GM12878 (cell line): ENCODE measurements around the gene HTR7. TPM values are rescaled to one million over a fixed set of nuclear protein-coding genes. Genes with fewer than 3 reads are reported as not detected.

Experiments used
- ATAC-seq: fragments of 200-7000 bp; cut with Tn5 transposase; 3 replicates; pipeline ENCODE4 v1.9.1; 2020; ENCODE audit warnings: mild to moderate bottlenecking, moderate library complexity
- BruUV-seq: library from RNA; stranded (reverse); fragments of 400-500 nt; replicated peaks from 2 replicates; lab custom pipeline; 2021; lab: Mats Ljungman, UMichigan
- CTCF ChIA-PET: fragments of 300-600 bp; sonication (Branson Sonifier 250); formaldehyde crosslinking; extraction: SDS; loops from one replicate; lab custom pipeline; 2021; ENCODE audit warnings: inconsistent platforms; lab: Yijun Ruan, JAX
- POLR2A ChIA-PET: fragments of 350-600 bp; formaldehyde crosslinking; extraction: SDS; loops from one replicate; lab custom pipeline; 2021; ENCODE audit warnings: inconsistent platforms; lab: Charles Lee
- RAD21 ChIA-PET: fragments of 300-600 bp; sonication (Branson Sonifier 250); formaldehyde crosslinking; loops from one replicate; lab custom pipeline; 2023; ENCODE audit warnings: antibody characterized with exemption; ENCODE audit not compliant: unreplicated experiment; lab: Charles Lee
- SMC1A ChIA-PET: fragments of 300-600 bp; sonication (Branson Sonifier 250); formaldehyde crosslinking; loops from one replicate; lab custom pipeline; 2023; ENCODE audit not compliant: unreplicated experiment, uncharacterized antibody; lab: Charles Lee
- DNase-seq: peaks from one replicate; pipeline ENCODE4 v3.0.0-alpha.2; 2011; ENCODE audit warnings: low read depth, low spot score
- FAIRE-seq: peaks from 3 replicates; lab custom pipeline; 2011; peaks lifted over from hg19 to GRCh38; lab: Jason Lieb, UNC
- H2AFZ ChIP-seq: 2 replicates; pipeline ENCODE4 v1.6.0; 2011; ENCODE audit warnings: low read depth, low read length, control low read depth; ENCODE audit not compliant: control insufficient read depth
- H3K27ac ChIP-seq: 2 replicates; pipeline ENCODE4 v1.5.1; 2011; ENCODE audit warnings: control low read depth; ENCODE audit not compliant: control insufficient read depth, insufficient read depth
- H3K27me3 ChIP-seq, 2 experiments: replicated peaks in 1 of 2; 2 replicates each; pipeline versions ENCODE4 v1.6.0 to v1.6.1; 2011; ENCODE audit warnings: low read length in 1 of 2; ENCODE audit not compliant: control insufficient read depth in 2 of 2, insufficient read depth in 2 of 2
- H3K36me3 ChIP-seq, 2 experiments: 2 replicates each; pipeline ENCODE4 v1.5.1; 2011; ENCODE audit warnings: low read length in 1 of 2; ENCODE audit not compliant: control insufficient read depth in 2 of 2, insufficient read depth in 2 of 2
- H3K4me1 ChIP-seq: 2 replicates; pipeline ENCODE4 v1.6.1; 2011; ENCODE audit warnings: mild to moderate bottlenecking, low read length, moderate library complexity, mixed read lengths; ENCODE audit not compliant: control insufficient read depth, insufficient read depth
- H3K4me2 ChIP-seq: 2 replicates; pipeline ENCODE4 v1.6.0; 2011; ENCODE audit warnings: control low read depth; ENCODE audit not compliant: control insufficient read depth, insufficient read depth
- H3K4me3 ChIP-seq: fragments of 200-600 bp; sonication (generic); 2 replicates; pipeline ENCODE4 v1.5.1; 2016
- H3K79me2 ChIP-seq: 2 replicates; pipeline ENCODE4 v1.6.0; 2011; ENCODE audit warnings: low read length; ENCODE audit not compliant: control insufficient read depth, insufficient read depth
- H3K9ac ChIP-seq: 2 replicates; pipeline ENCODE4 v1.8.0; 2011; ENCODE audit warnings: low read length, control low read depth, mixed read lengths; ENCODE audit not compliant: control insufficient read depth, insufficient read depth
- H3K9me3 ChIP-seq: replicated peaks from 3 replicates; pipeline ENCODE4 v1.5.1; 2011; ENCODE audit warnings: mild to moderate bottlenecking, low read length; ENCODE audit not compliant: control insufficient read depth, insufficient read depth
- H4K20me1 ChIP-seq: 2 replicates; pipeline ENCODE4 v1.6.0; 2011; ENCODE audit not compliant: control insufficient read depth, insufficient read depth
- BHLHE40 ChIP-seq, 2 experiments: fragments of 450-650 bp in 1 of 2; IDR thresholded peaks; 2 replicates each; pipeline ENCODE4 v1.6.1; 2011 to 2017; ENCODE audit warnings: low read depth in 2 of 2, borderline replicate concordance in 1 of 2, improper control_type of control experiment in 1 of 2, low read length in 1 of 2, mild to moderate bottlenecking in 1 of 2
- EZH2 ChIP-seq: IDR thresholded peaks from 2 replicates; pipeline ENCODE4 v1.6.1; 2012; ENCODE audit warnings: low read depth, mild to moderate bottlenecking, control low read depth, inconsistent platforms, low read length, borderline replicate concordance; ENCODE audit not compliant: control insufficient read depth
- FOXK2 ChIP-seq: fragments of 450-650 bp; IDR thresholded peaks from 2 replicates; pipeline ENCODE4 v1.6.1; 2017; ENCODE audit warnings: mild to moderate bottlenecking, moderate library complexity
- HSF1 ChIP-seq: fragments of 150-350 bp; IDR thresholded peaks from 2 replicates; pipeline ENCODE4 v1.6.1; 2014; ENCODE audit warnings: mild to moderate bottlenecking, low read depth, low read length
- KDM1A ChIP-seq: fragments of 200-600 bp; sonication (generic); IDR thresholded peaks from 2 replicates; pipeline ENCODE4 v1.6.1; 2016; ENCODE audit warnings: borderline replicate concordance
- MYB ChIP-seq: fragments of 150-350 bp; IDR thresholded peaks from 2 replicates; pipeline ENCODE4 v1.6.1; 2014; ENCODE audit warnings: mild to moderate bottlenecking, low read depth, low read length, borderline replicate concordance
- MYC ChIP-seq: IDR thresholded peaks from 2 replicates; pipeline ENCODE4 v1.6.1; 2011; ENCODE audit warnings: mild to moderate bottlenecking, low read length, moderate library complexity, inconsistent platforms; ENCODE audit not compliant: insufficient read depth, insufficient replicate concordance, insufficient read length, severe bottlenecking
- PML ChIP-seq: IDR thresholded peaks from 2 replicates; pipeline ENCODE4 v1.6.1; 2012; ENCODE audit warnings: low read length, inconsistent platforms
- POLR2AphosphoS5 ChIP-seq: IDR thresholded peaks from 2 replicates; pipeline ENCODE4 v1.6.1; 2011; ENCODE audit warnings: mild to moderate bottlenecking, low read length, inconsistent platforms
- TCF3 ChIP-seq: IDR thresholded peaks from 2 replicates; pipeline ENCODE4 v1.6.1; 2012; ENCODE audit warnings: low read depth, mild to moderate bottlenecking, low read length, borderline replicate concordance; ENCODE audit not compliant: insufficient read depth
- ZNF217 ChIP-seq: fragments of 450-650 bp; IDR thresholded peaks from 2 replicates; pipeline ENCODE4 v1.6.1; 2017; ENCODE audit warnings: antibody characterized with exemption, mild to moderate bottlenecking
- WGBS: methylation state at CpG from one replicate; pipeline ENCODE4 v1.1.6; 2016; ENCODE audit warnings: low lambda C conversion rate; ENCODE audit not compliant: insufficient replicate concordance, insufficient coverage; ENCODE audit errors: missing lambda C conversion rate; 5-methylcytosine and 5-hydroxymethylcytosine counted together
- in situ Hi-C: fragments of 300-500 bp; cut with MboI; formaldehyde crosslinking; loops from 9 replicates; pipeline ENCODE4 v1.14.3; 2018; ENCODE audit warnings: mixed read lengths
- intact Hi-C: fragments of 100-400 bp; cut with micrococcal nuclease; formaldehyde crosslinking; loops from one replicate; pipeline ENCODE4 v1.14.2; 2022; ENCODE audit not compliant: unreplicated experiment
- polyA plus RNA-seq, 11 experiments: library from polyadenylated mRNA; depleted of rRNA in 4 of 11; unstranded in 6 of 11; stranded (reverse) in 5 of 11; fragments of >200 nt; fragmentation: Nextera tagmentation in 4 of 11; fragmentation: Illumina TruSeq in 1 of 11; extraction: Ambion mirVana in 4 of 11; extraction: Trizol in 1 of 11; gene quantifications; 1 replicate in 1 of 11; 2 replicates in 10 of 11; pipeline versions ENCODE4 v1.2.1 to v1.2.3, GENCODE V29; 2011 to 2016; ENCODE audit warnings: inconsistent platforms in 2 of 11, missing spikeins in 2 of 11, low read depth in 1 of 11
- total RNA-seq, 4 experiments: library from RNA; depleted of rRNA in 3 of 4; stranded (reverse); fragments of >200 nt in 3 of 4; fragmentation: Illumina TruSeq in 1 of 4; extraction: Trizol in 1 of 4; gene quantifications; 2 replicates each; pipeline versions ENCODE4 v1.2.1 to v1.2.3, GENCODE V29; 2013 to 2021
- TF ChIP-seq, protein P1 (sequence below): fragments of 450-650 bp; IDR thresholded peaks from 2 replicates; pipeline ENCODE4 v1.6.1; 2016; ENCODE audit warnings: mild to moderate bottlenecking

The HTR7 gene
- total and polyA plus RNA-seq, 10 of the 15 experiments (the other 5 are each of a cell fraction or from before 2014, with no cell fraction given): 0.01 to 1.3 (median 0.06) TPM; not detected in 4

DNA sequence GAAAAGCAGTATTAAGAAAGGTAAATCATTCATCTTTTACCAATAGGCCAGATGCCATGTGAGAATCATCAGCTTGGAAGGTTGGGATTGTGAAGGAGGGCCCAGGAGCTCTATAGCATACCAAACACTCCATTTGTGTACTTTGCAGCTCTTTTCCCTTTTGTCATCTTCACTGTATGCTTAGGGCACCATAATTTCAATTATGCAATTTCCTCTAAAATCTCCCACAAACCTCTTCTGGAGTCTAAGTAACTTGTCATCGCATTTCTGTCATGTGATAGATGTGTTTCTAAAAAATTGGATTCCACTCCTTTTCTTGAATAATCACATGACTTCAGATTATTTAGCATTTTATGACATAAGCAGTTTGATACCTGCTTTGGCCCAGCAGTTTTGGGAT, 31.8 kb upstream of the HTR7 start (continued):
- no peak for TF ChIP-seq MYC
- TF ChIP-seq PML: no peak
- no peak for TF ChIP-seq HSF1

GRCh38 chr10:90888387-90888786, 30.5 kb upstream of the HTR7 start:
- Histone ChIP-seq H3K27me3 (no peaks in the 10 kb centered on the region), H3K9me3 (no peaks in the 10 kb centered on the region), H3K27ac (no peak overlapping the region), H3K4me1 (no peaks in the 10 kb centered on the region), H2AFZ (no peak overlapping the region), H3K4me3 (no peak overlapping the region)
- in situ Hi-C loops: loop anchor here (25.0 kb wide), 1 partner anchor 1024 kb away; the partner anchor contains the start of genes BTAF1 and FGFBP3
- ATAC-seq (no peak), FAIRE-seq (no peak), DNase-seq (no peak)
- 97% methylated on average over 6 of the region's 6 CpGs for WGBS
- RAD21 ChIA-PET: no interaction called here
- SMC1A ChIA-PET: interaction anchor here (0.7 to 1.6 kb wide), 3 partner anchors 9 to 67 kb away, joined by 3 to 6 read pairs (median 3); no protein-coding TSS in a partner anchor
- TF ChIP-seq EZH2 (no peak), TCF3 (no peak), BHLHE40 (IDR thresholded peaks at IDR 0.05; ENCODE audit: borderline replicate concordance in 1 of 2, low read depth in 2 of 2, low read length in 1 of 2) (no peak), POLR2AphosphoS5 (no peak), ZNF217 (no peak), KDM1A (no peak), MYB (no peak), FOXK2 (no peak)
- TF ChIP-seq, protein P1, sequence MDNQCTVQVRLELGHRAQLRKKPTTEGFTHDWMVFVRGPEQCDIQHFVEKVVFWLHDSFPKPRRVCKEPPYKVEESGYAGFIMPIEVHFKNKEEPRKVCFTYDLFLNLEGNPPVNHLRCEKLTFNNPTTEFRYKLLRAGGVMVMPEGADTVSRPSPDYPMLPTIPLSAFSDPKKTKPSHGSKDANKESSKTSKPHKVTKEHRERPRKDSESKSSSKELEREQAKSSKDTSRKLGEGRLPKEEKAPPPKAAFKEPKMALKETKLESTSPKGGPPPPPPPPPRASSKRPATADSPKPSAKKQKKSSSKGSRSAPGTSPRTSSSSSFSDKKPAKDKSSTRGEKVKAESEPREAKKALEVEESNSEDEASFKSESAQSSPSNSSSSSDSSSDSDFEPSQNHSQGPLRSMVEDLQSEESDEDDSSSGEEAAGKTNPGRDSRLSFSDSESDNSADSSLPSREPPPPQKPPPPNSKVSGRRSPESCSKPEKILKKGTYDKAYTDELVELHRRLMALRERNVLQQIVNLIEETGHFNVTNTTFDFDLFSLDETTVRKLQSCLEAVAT: no peak
- TF ChIP-seq, all 136 proteins: peak for 0
- ChIA-PET POLR2A (no interaction called here), CTCF (interaction anchor here (0.6 to 1.5 kb wide), 3 partner anchors 8 to 362 kb away, joined by 3 to 10 read pairs (median 6); no protein-coding TSS in a partner anchor)
- peaks cover 11 to 42% of the 10 kb centered on the region in 2 experiments for H3K36me3 ChIP-seq
- BruUV-seq: no TSS peak
- intact Hi-C loops: loop anchor here (10.0 kb wide), 1 partner anchor 746 kb away; the partner anchor contains the start of gene PPP1R3C
- H4K20me1 ChIP-seq: no peaks in the 10 kb centered on the region
- H3K9ac ChIP-seq: no peak overlapping the region
- H3K79me2 ChIP-seq: no peaks in the 10 kb centered on the region
- H3K4me2 ChIP-seq: no peak overlapping the region
